GM10248 (cell line): ENCODE results near the gene NEK9.

ENCODE experiments used
- CTCF ChIA-PET: fragments of 300-600 bp; sonication (Branson Sonifier 250); formaldehyde crosslinking; extraction: SDS; loops from one replicate; lab custom pipeline; 2021; ENCODE audit warnings: antibody characterized with exemption; lab: Yijun Ruan, JAX
- POLR2A ChIA-PET: fragments of 350-650 bp; sonication (Branson Sonifier 250); formaldehyde crosslinking; extraction: SDS; loops from one replicate; lab custom pipeline; 2020; ENCODE audit warnings: antibody characterized with exemption; lab: Yijun Ruan, JAX
- DNase-seq: peaks from one replicate; pipeline ENCODE4 v3.0.0; 2012; ENCODE audit errors: extremely low spot score
- CTCF ChIP-seq: IDR thresholded peaks from 2 replicates; pipeline ENCODE4 v1.5.1; 2012; ENCODE audit warnings: mild to moderate bottlenecking, low read depth; ENCODE audit errors: extremely low read depth, missing control alignments, control extremely low read depth

NEK9 gene

GRCh38 chr14:75168586-75169335, 41.9 kb upstream of the NEK9 start:
- POLR2A ChIA-PET = no interaction called here
- TF ChIP-seq CTCF = no peak
- no peak for DNase-seq
- CTCF ChIA-PET = interaction anchor here (1.7 to 2.5 kb wide), 3 partner anchors 11 to 127 kb away, joined by 5 to 8 read pairs (median 5); no protein-coding TSS in a partner anchor

GRCh38 chr14:75167325-75167724, 40.5 kb upstream of the NEK9 start:
- ChIA-PET CTCF (interaction anchor here (1.4 to 1.9 kb wide), 3 partner anchors 36 to 128 kb away, joined by 3 to 8 read pairs (median 4); no protein-coding TSS in a partner anchor), POLR2A (no interaction called here)
- DNase-seq = no peak

DNA sequence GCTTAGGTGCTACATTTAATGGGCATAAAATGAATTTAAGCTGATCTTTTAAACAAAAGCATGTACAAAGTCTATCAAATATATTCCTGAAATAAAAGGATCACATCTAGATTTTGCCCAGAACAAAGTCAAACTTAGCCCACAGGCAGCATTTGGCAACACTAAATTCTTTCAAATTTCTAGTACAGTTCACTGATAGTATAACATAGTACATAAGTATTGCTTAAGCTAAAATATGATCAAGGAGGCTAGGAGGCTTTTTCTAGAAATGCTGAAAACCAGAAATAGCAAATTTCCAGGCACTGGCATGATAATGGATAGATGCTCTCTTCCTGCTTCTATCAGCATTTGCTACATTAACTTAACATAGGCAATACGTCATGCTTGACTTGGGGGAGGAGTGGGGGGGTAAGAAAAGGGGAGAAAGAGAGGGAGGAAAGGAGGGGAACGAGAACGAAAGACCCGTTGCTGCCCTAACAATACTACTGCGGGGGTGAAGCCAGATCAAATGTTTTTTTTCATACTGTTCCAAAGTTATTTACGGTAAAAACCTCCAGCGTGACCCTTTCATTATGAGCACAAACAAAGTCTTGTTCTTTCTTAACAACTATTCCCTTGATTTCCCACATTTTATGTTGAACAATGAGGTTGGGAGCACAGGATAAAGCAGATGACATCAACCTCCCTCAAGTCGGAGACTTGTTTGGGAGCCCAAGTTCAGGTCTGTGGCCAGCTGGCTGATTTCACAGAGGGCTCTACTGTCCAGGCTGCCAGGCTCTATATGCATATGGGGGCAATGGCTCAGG, 38.9 kb upstream of the NEK9 start:
- ChIA-PET POLR2A (no interaction called here), CTCF (interaction anchor here (1.0 to 1.5 kb wide), 3 partner anchors 10 to 34 kb away, joined by 4 read pairs; no protein-coding TSS in a partner anchor)
- no peak for TF ChIP-seq CTCF
- DNase-seq = no peak

More at GRCh38 chr14:75167325-75167724, 40.5 kb upstream of the NEK9 start:
- no peak for TF ChIP-seq CTCF

DNA sequence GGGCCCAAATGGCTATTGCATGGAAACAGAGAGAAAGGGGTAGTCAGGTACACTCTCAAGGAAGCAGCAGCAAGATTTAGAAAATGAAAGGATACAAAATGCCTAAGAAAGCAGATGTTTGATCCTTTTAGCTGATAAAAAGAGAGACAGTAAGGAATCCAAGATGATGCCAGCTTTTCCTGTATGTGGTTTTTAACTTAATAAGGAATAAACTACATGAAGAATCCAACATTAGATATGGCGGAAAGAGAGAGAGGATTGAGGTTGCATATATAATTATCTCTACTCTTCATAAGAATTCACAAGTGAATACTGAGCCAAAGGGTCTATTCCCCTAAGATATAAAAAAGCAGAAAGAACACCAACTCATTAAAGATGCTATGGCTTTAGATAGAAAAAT, 38.0 kb upstream of the NEK9 start:
- DNase-seq = no peak
- ChIA-PET POLR2A (no interaction called here), CTCF (no interaction called here)
- TF ChIP-seq CTCF = no peak

DNA sequence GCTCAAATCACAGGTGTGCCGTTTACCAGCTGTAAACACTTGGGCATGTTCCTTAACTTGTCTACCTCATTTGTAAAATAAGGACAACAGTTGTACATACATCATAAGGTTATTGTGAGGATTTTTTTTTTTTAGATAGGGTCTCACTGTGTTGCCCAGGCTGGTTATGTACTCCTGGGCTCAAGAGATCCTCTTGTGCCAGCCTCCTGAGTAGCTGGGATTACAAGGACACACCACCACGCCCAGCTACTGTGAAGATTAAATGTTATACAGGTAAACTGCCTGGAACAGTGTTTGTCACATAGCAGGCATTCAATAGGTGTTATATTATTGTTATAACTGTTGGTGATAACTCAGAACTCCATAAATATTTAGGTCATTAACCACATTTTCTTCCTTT, 36.8 kb upstream of the NEK9 start:
- POLR2A ChIA-PET = no interaction called here
- no peak for DNase-seq
- CTCF ChIA-PET = interaction anchor here (1.1 kb wide), 1 partner anchor 324 kb away, joined by 3 read pairs; no protein-coding TSS in a partner anchor
- no peak for TF ChIP-seq CTCF

DNA sequence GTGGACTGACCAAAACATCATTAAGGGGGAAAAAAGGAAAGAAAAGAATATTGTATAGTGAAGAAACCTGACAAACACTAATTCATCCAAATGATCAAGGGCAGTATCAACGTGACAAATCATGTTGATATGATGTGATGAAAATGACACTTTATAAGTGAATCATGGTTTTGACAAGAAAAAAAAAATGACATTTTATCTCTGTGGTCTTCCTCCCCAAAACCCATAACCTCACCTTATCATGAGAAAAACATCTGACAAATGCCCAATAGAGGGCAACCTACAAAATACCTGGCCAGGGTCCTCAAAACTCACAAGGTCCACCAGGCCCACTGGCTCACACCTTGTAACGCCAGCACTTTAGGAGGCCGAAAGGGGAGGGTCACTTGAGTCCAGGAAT, 35.8 kb upstream of the NEK9 start:
- POLR2A ChIA-PET = no interaction called here
- CTCF ChIA-PET = no interaction called here
- TF ChIP-seq CTCF = no peak
- no peak for DNase-seq
